Measurements from ENCODE around the gene SLX4IP. TPM values are rescaled to one million over a fixed set of nuclear protein-coding genes. Genes with fewer than 3 reads are reported as not detected.

Gene SLX4IP
- total RNA-seq, 1 experiment from 2014 or later: 7.4 TPM

- H3K27ac Mint-ChIP-seq: no peak overlapping the region
- ATAC-seq (no peak), DNase-seq (ENCODE audit: low spot score) (no peak)
- no peaks in the 10 kb centered on the region for H3K27me3 Mint-ChIP-seq (ENCODE audit: low read depth)
- H3K36me3 Mint-ChIP-seq: peaks cover 9% of the 10 kb centered on the region
- H3K9me3 Mint-ChIP-seq: no peaks in the 10 kb centered on the region
- ChIA-PET POLR2A (no interaction called here), CTCF (no interaction called here)
- H3K4me1 Mint-ChIP-seq: peaks cover 8% of the 10 kb centered on the region
- no peak overlapping the region for H3K4me3 Mint-ChIP-seq
- no peak for TF ChIP-seq ZNF423 (CRISPR knock-in tag; IDR thresholded peaks at IDR 0.05)
- no peak for TF ChIP-seq ZNF532 (CRISPR knock-in tag; IDR thresholded peaks at IDR 0.05; ENCODE audit: borderline replicate concordance)
- no peak for TF ChIP-seq TP53 (CRISPR knock-in tag; IDR thresholded peaks at IDR 0.05)
- no peak for TF ChIP-seq ZNF425 (CRISPR knock-in tag; conservative IDR thresholded peaks at IDR 0.05)
- no peak for TF ChIP-seq NFE2L1 (CRISPR knock-in tag; IDR thresholded peaks at IDR 0.05)
- TF ChIP-seq, protein P1, sequence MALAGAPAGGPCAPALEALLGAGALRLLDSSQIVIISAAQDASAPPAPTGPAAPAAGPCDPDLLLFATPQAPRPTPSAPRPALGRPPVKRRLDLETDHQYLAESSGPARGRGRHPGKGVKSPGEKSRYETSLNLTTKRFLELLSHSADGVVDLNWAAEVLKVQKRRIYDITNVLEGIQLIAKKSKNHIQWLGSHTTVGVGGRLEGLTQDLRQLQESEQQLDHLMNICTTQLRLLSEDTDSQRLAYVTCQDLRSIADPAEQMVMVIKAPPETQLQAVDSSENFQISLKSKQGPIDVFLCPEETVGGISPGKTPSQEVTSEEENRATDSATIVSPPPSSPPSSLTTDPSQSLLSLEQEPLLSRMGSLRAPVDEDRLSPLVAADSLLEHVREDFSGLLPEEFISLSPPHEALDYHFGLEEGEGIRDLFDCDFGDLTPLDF (CRISPR knock-in tag; IDR thresholded peaks at IDR 0.05): no peak
- TF ChIP-seq E2F4 (CRISPR knock-in tag; IDR thresholded peaks at IDR 0.05; ENCODE audit: borderline replicate concordance, low read depth): no peak
- TF ChIP-seq JUN (CRISPR knock-in tag; IDR thresholded peaks at IDR 0.05): no peak
- TF ChIP-seq TEAD4 (CRISPR knock-in tag; IDR thresholded peaks at IDR 0.05): no peak
- TF ChIP-seq FOXP1 (CRISPR knock-in tag; IDR thresholded peaks at IDR 0.05; ENCODE audit: borderline replicate concordance): no peak
- TF ChIP-seq ETV6 (CRISPR knock-in tag; IDR thresholded peaks at IDR 0.05): no peak
- TF ChIP-seq, protein P2, sequence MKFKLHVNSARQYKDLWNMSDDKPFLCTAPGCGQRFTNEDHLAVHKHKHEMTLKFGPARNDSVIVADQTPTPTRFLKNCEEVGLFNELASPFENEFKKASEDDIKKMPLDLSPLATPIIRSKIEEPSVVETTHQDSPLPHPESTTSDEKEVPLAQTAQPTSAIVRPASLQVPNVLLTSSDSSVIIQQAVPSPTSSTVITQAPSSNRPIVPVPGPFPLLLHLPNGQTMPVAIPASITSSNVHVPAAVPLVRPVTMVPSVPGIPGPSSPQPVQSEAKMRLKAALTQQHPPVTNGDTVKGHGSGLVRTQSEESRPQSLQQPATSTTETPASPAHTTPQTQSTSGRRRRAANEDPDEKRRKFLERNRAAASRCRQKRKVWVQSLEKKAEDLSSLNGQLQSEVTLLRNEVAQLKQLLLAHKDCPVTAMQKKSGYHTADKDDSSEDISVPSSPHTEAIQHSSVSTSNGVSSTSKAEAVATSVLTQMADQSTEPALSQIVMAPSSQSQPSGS (CRISPR knock-in tag; IDR thresholded peaks at IDR 0.05; ENCODE audit: borderline replicate concordance, low read depth): no peak
- no peak for TF ChIP-seq ZNF416 (CRISPR knock-in tag; IDR thresholded peaks at IDR 0.05)
- TF ChIP-seq FOXJ3 (CRISPR knock-in tag; IDR thresholded peaks at IDR 0.05; ENCODE audit: borderline replicate concordance): no peak
These were observed 138.8 kb downstream of the SLX4IP start for GRCh38 chr20:10573951-10574339.

GRCh38 chr20:10576411-10577090, 141.4 kb downstream of the SLX4IP start:
- ATAC-seq: no peak
- H3K4me1 Mint-ChIP-seq: peaks cover 16% of the 10 kb centered on the region
- CTCF ChIA-PET: interaction anchor here (1.4 kb wide), 1 partner anchor 24 kb away, joined by 3 read pairs; no protein-coding TSS in a partner anchor
- no peaks in the 10 kb centered on the region for H3K27me3 Mint-ChIP-seq (ENCODE audit: low read depth)
- H3K9me3 Mint-ChIP-seq: no peaks in the 10 kb centered on the region
- no peaks in the 10 kb centered on the region; the same call in 1 of the 2 replicates for H3K36me3 Mint-ChIP-seq
- H3K27ac Mint-ChIP-seq: no peak overlapping the region
- H3K4me3 Mint-ChIP-seq: no peak overlapping the region
- no peak for DNase-seq (ENCODE audit: low spot score)
- POLR2A ChIA-PET: no interaction called here
- TF ChIP-seq ZBTB21 (CRISPR knock-in tag; IDR thresholded peaks at IDR 0.05; ENCODE audit: borderline replicate concordance): no peak
- TF ChIP-seq ZMAT4 (CRISPR knock-in tag; IDR thresholded peaks at IDR 0.05): no peak
- TF ChIP-seq NR3C1 (CRISPR knock-in tag; conservative IDR thresholded peaks at IDR 0.05; ENCODE audit: low read depth): no peak
- no peak for TF ChIP-seq ZNF671 (CRISPR knock-in tag; IDR thresholded peaks at IDR 0.05)
- TF ChIP-seq ZNF425 (CRISPR knock-in tag; conservative IDR thresholded peaks at IDR 0.05): no peak
- no peak for TF ChIP-seq ATF1 (CRISPR knock-in tag; IDR thresholded peaks at IDR 0.05)
- no peak for TF ChIP-seq TEAD4 (CRISPR knock-in tag; IDR thresholded peaks at IDR 0.05)
- TF ChIP-seq E2F4 (CRISPR knock-in tag; IDR thresholded peaks at IDR 0.05; ENCODE audit: borderline replicate concordance, low read depth): no peak

Measured in WTC11 (cell line).